ENCODE measurements around the gene KCTD17. TPM values are rescaled to one million over a fixed set of nuclear protein-coding genes. Genes with fewer than 3 reads are reported as not detected.
A peak's percentile ranks its signal among the peaks of the same experiment; 100 is the strongest.

Gene KCTD17
- total and polyA plus RNA-seq, 2 of the 13 experiments (the other 11 are each of a cell fraction or from before 2014, with no cell fraction given), result 5.3 to 11.7 TPM

GRCh38 chr22:37043828-37044538 is 7.6 kb upstream of the KCTD17 start (continued):
- TF ChIP-seq, protein P1, sequence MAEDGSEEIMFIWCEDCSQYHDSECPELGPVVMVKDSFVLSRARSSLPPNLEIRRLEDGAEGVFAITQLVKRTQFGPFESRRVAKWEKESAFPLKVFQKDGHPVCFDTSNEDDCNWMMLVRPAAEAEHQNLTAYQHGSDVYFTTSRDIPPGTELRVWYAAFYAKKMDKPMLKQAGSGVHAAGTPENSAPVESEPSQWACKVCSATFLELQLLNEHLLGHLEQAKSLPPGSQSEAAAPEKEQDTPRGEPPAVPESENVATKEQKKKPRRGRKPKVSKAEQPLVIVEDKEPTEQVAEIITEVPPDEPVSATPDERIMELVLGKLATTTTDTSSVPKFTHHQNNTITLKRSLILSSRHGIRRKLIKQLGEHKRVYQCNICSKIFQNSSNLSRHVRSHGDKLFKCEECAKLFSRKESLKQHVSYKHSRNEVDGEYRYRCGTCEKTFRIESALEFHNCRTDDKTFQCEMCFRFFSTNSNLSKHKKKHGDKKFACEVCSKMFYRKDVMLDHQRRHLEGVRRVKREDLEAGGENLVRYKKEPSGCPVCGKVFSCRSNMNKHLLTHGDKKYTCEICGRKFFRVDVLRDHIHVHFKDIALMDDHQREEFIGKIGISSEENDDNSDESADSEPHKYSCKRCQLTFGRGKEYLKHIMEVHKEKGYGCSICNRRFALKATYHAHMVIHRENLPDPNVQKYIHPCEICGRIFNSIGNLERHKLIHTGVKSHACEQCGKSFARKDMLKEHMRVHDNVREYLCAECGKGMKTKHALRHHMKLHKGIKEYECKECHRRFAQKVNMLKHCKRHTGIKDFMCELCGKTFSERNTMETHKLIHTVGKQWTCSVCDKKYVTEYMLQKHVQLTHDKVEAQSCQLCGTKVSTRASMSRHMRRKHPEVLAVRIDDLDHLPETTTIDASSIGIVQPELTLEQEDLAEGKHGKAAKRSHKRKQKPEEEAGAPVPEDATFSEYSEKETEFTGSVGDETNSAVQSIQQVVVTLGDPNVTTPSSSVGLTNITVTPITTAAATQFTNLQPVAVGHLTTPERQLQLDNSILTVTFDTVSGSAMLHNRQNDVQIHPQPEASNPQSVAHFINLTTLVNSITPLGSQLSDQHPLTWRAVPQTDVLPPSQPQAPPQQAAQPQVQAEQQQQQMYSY (CRISPR knock-in tag; IDR thresholded peaks at IDR 0.05), result no peak
- TF ChIP-seq TSC22D2 (CRISPR knock-in tag; IDR thresholded peaks at IDR 0.05; ENCODE audit: borderline replicate concordance), result no peak
- TF ChIP-seq ZNF615 (CRISPR knock-in tag; IDR thresholded peaks at IDR 0.05; ENCODE audit: borderline replicate concordance), result no peak
- no peak for TF ChIP-seq NFIC (IDR thresholded peaks at IDR 0.05; ENCODE audit: low read length)
- TF ChIP-seq NCOA2 (CRISPR knock-in tag; IDR thresholded peaks at IDR 0.05), result no peak; the same call in 1 of the 2 replicates
- TF ChIP-seq, protein P2, sequence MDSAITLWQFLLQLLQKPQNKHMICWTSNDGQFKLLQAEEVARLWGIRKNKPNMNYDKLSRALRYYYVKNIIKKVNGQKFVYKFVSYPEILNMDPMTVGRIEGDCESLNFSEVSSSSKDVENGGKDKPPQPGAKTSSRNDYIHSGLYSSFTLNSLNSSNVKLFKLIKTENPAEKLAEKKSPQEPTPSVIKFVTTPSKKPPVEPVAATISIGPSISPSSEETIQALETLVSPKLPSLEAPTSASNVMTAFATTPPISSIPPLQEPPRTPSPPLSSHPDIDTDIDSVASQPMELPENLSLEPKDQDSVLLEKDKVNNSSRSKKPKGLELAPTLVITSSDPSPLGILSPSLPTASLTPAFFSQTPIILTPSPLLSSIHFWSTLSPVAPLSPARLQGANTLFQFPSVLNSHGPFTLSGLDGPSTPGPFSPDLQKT (CRISPR knock-in tag; IDR thresholded peaks at IDR 0.05; ENCODE audit: borderline replicate concordance), result no peak
- TF ChIP-seq PITX1 (CRISPR knock-in tag; IDR thresholded peaks at IDR 0.05), result peak; percentile 65
- TF ChIP-seq, protein P3, sequence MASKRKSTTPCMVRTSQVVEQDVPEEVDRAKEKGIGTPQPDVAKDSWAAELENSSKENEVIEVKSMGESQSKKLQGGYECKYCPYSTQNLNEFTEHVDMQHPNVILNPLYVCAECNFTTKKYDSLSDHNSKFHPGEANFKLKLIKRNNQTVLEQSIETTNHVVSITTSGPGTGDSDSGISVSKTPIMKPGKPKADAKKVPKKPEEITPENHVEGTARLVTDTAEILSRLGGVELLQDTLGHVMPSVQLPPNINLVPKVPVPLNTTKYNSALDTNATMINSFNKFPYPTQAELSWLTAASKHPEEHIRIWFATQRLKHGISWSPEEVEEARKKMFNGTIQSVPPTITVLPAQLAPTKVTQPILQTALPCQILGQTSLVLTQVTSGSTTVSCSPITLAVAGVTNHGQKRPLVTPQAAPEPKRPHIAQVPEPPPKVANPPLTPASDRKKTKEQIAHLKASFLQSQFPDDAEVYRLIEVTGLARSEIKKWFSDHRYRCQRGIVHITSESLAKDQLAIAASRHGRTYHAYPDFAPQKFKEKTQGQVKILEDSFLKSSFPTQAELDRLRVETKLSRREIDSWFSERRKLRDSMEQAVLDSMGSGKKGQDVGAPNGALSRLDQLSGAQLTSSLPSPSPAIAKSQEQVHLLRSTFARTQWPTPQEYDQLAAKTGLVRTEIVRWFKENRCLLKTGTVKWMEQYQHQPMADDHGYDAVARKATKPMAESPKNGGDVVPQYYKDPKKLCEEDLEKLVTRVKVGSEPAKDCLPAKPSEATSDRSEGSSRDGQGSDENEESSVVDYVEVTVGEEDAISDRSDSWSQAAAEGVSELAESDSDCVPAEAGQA (IDR thresholded peaks at IDR 0.05; ENCODE audit: low read depth), result 0 out of 2 replicates have a peak, but pooled peaks have one; percentile 12
- TF ChIP-seq, protein P3 (CRISPR knock-in tag; IDR thresholded peaks at IDR 0.05; ENCODE audit: borderline replicate concordance), result no peak
- TF ChIP-seq NFYC (CRISPR knock-in tag; IDR thresholded peaks at IDR 0.05), result no peak
- TF ChIP-seq ZNF33A (CRISPR knock-in tag; IDR thresholded peaks at IDR 0.05; ENCODE audit: borderline replicate concordance), result no peak
- TF ChIP-seq ZNF431 (CRISPR knock-in tag; IDR thresholded peaks at IDR 0.05; ENCODE audit: borderline replicate concordance, low read depth), result no peak
- peak; percentile 84; the same call in 1 of the 2 replicates for TF ChIP-seq NFKB2 (CRISPR knock-in tag; IDR thresholded peaks at IDR 0.05; ENCODE audit: borderline replicate concordance)
- TF ChIP-seq, protein P4, sequence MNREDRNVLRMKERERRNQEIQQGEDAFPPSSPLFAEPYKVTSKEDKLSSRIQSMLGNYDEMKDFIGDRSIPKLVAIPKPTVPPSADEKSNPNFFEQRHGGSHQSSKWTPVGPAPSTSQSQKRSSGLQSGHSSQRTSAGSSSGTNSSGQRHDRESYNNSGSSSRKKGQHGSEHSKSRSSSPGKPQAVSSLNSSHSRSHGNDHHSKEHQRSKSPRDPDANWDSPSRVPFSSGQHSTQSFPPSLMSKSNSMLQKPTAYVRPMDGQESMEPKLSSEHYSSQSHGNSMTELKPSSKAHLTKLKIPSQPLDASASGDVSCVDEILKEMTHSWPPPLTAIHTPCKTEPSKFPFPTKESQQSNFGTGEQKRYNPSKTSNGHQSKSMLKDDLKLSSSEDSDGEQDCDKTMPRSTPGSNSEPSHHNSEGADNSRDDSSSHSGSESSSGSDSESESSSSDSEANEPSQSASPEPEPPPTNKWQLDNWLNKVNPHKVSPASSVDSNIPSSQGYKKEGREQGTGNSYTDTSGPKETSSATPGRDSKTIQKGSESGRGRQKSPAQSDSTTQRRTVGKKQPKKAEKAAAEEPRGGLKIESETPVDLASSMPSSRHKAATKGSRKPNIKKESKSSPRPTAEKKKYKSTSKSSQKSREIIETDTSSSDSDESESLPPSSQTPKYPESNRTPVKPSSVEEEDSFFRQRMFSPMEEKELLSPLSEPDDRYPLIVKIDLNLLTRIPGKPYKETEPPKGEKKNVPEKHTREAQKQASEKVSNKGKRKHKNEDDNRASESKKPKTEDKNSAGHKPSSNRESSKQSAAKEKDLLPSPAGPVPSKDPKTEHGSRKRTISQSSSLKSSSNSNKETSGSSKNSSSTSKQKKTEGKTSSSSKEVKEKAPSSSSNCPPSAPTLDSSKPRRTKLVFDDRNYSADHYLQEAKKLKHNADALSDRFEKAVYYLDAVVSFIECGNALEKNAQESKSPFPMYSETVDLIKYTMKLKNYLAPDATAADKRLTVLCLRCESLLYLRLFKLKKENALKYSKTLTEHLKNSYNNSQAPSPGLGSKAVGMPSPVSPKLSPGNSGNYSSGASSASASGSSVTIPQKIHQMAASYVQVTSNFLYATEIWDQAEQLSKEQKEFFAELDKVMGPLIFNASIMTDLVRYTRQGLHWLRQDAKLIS (CRISPR knock-in tag; IDR thresholded peaks at IDR 0.05), result no peak
